Neural progenitor cell (in vitro differentiated cells): ENCODE results near the gene MICU2. TPM values are rescaled to one million over a fixed set of nuclear protein-coding genes. Genes with fewer than 3 reads are reported as not detected.

Experiments
- DNase-seq: peaks from one replicate; pipeline ENCODE4 v3.0.0-alpha.2; 2016; ENCODE audit warnings: low spot score
- H2AFZ ChIP-seq: fragments of 200-600 bp; sonication (generic); replicated peaks from 2 replicates; pipeline ENCODE4 v1.6.1; 2016; ENCODE audit warnings: antibody characterized with exemption
- H3F3A ChIP-seq: fragments of 200-600 bp; sonication (generic); 2 replicates; pipeline ENCODE4 v1.6.1; 2016; ENCODE audit warnings: antibody characterized with exemption, low read depth
- H3K27ac ChIP-seq: fragments of 200-600 bp; sonication (generic); 2 replicates; pipeline ENCODE4 v1.5.1; 2016; ENCODE audit warnings: mild to moderate bottlenecking
- H3K27me3 ChIP-seq: fragments of 200-600 bp; sonication (generic); 2 replicates; pipeline ENCODE4 v1.6.1; 2016; ENCODE audit warnings: mild to moderate bottlenecking, moderate library complexity
- H3K36me3 ChIP-seq: fragments of 200-600 bp; sonication (generic); 2 replicates; pipeline ENCODE4 v1.5.1; 2016
- H3K4me1 ChIP-seq: fragments of 200-600 bp; sonication (generic); 2 replicates; pipeline ENCODE4 v1.6.1; 2016; ENCODE audit warnings: mixed run types
- H3K4me2 ChIP-seq: fragments of 200-600 bp; sonication (generic); 2 replicates; pipeline ENCODE4 v1.6.1; 2016
- H3K4me3 ChIP-seq: fragments of 200-600 bp; sonication (generic); 2 replicates; pipeline ENCODE4 v1.5.1; 2016
- H3K79me2 ChIP-seq: fragments of 200-600 bp; sonication (generic); 2 replicates; pipeline ENCODE4 v1.6.1; 2016; ENCODE audit warnings: low read depth
- H3K9ac ChIP-seq: fragments of 200-600 bp; sonication (generic); 2 replicates; pipeline ENCODE4 v1.6.1; 2016
- H3K9me3 ChIP-seq: fragments of 200-600 bp; sonication (generic); 2 replicates; pipeline ENCODE4 v1.5.1; 2016; ENCODE audit warnings: low read depth
- H4K20me1 ChIP-seq: fragments of 200-600 bp; sonication (generic); 2 replicates; pipeline ENCODE4 v1.6.1; 2016; ENCODE audit warnings: low read depth
- H3K27ac Mint-ChIP-seq: 3 replicates; pipeline ENCODE4 v1.8.0; 2021; ENCODE audit warnings: mixed read lengths
- H3K27me3 Mint-ChIP-seq: 2 replicates; pipeline ENCODE4 v1.8.0; 2022; ENCODE audit warnings: low read depth, mild to moderate bottlenecking, inconsistent platforms, moderate library complexity, mixed read lengths; ENCODE audit not compliant: insufficient read depth
- H3K36me3 Mint-ChIP-seq: 3 replicates; pipeline ENCODE4 v1.8.0; 2021; ENCODE audit warnings: mixed read lengths
- H3K4me1 Mint-ChIP-seq: 3 replicates; pipeline ENCODE4 v1.8.0; 2021; ENCODE audit warnings: mixed read lengths
- H3K4me3 Mint-ChIP-seq: 3 replicates; pipeline ENCODE4 v1.8.0; 2021; ENCODE audit warnings: mild to moderate bottlenecking, moderate library complexity, mixed read lengths
- H3K9me3 Mint-ChIP-seq: 3 replicates; pipeline ENCODE4 v1.8.0; 2020; ENCODE audit warnings: mixed read lengths
- EZH2 ChIP-seq: fragments of 200-600 bp; sonication (generic); IDR thresholded peaks from 2 replicates; pipeline ENCODE4 v1.6.1; 2017; ENCODE audit warnings: antibody characterized with exemption, mild to moderate bottlenecking, moderate library complexity
- EZH2phosphoT487 ChIP-seq: fragments of 200-600 bp; sonication (generic); IDR thresholded peaks from 2 replicates; pipeline ENCODE4 v1.6.1; 2017; ENCODE audit warnings: antibody characterized with exemption
- total RNA-seq: library from RNA; depleted of rRNA; stranded (reverse); fragments of >200 nt; gene quantifications from 2 replicates; pipeline ENCODE4 v1.2.3, GENCODE V29; 2015; ENCODE audit warnings: low replicate concordance
- TF ChIP-seq, protein P1 (sequence below): fragments of 200-600 bp; sonication (generic); IDR thresholded peaks from 2 replicates; pipeline ENCODE4 v1.5.1; 2017; ENCODE audit warnings: antibody characterized with exemption, mild to moderate bottlenecking

The MICU2 gene
- total RNA-seq, 1 donor from 2014 or later, result 112 TPM

DNA sequence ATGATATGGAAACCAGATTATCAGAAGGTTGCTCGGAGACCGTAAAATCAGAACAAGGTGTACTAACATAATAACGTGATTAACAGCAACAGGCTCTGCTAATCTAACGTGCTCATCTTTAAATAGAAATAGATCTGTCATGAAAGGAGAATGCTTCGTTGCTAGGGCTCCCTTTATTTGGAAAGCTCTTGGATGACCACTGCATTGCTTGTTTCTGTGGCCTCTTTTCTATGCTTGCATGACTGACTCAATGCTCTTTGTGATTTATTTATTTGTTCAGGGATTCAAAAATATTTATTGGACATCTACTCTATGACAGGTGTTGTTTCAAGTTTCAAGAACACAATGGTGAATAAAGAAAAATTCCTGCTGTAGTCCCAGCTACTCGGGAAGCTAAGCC is 122.6 kb downstream of the MICU2 start:
- Histone ChIP-seq H4K20me1 (no peaks in the 10 kb centered on the region), H2AFZ (no peak overlapping the region), H3K4me1 (no peaks in the 10 kb centered on the region), H3K4me2 (no peak overlapping the region), H3K4me3 (no peak overlapping the region), H3K9me3 (peaks cover 4% of the 10 kb centered on the region), H3K27me3 (no peaks in the 10 kb centered on the region), H3K27ac (no peak overlapping the region), H3K36me3 (no peaks in the 10 kb centered on the region), H3K79me2 (no peaks in the 10 kb centered on the region), H3F3A (peaks cover 5% of the 10 kb centered on the region), H3K9ac (no peak overlapping the region)
- no peak overlapping the region for H3K27ac Mint-ChIP-seq
- H3K36me3 Mint-ChIP-seq, result peaks cover 4% of the 10 kb centered on the region
- no peak for DNase-seq
- H3K9me3 Mint-ChIP-seq, result peaks cover 12% of the 10 kb centered on the region
- H3K27me3 Mint-ChIP-seq, result peaks cover 5% of the 10 kb centered on the region
- no peak for TF ChIP-seq EZH2
- no peak for TF ChIP-seq EZH2phosphoT487
- TF ChIP-seq, protein P1, sequence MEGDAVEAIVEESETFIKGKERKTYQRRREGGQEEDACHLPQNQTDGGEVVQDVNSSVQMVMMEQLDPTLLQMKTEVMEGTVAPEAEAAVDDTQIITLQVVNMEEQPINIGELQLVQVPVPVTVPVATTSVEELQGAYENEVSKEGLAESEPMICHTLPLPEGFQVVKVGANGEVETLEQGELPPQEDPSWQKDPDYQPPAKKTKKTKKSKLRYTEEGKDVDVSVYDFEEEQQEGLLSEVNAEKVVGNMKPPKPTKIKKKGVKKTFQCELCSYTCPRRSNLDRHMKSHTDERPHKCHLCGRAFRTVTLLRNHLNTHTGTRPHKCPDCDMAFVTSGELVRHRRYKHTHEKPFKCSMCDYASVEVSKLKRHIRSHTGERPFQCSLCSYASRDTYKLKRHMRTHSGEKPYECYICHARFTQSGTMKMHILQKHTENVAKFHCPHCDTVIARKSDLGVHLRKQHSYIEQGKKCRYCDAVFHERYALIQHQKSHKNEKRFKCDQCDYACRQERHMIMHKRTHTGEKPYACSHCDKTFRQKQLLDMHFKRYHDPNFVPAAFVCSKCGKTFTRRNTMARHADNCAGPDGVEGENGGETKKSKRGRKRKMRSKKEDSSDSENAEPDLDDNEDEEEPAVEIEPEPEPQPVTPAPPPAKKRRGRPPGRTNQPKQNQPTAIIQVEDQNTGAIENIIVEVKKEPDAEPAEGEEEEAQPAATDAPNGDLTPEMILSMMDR, result no peak
- peaks cover 6% of the 10 kb centered on the region for H3K4me1 Mint-ChIP-seq
- H3K4me3 Mint-ChIP-seq, result no peak overlapping the region

DNA sequence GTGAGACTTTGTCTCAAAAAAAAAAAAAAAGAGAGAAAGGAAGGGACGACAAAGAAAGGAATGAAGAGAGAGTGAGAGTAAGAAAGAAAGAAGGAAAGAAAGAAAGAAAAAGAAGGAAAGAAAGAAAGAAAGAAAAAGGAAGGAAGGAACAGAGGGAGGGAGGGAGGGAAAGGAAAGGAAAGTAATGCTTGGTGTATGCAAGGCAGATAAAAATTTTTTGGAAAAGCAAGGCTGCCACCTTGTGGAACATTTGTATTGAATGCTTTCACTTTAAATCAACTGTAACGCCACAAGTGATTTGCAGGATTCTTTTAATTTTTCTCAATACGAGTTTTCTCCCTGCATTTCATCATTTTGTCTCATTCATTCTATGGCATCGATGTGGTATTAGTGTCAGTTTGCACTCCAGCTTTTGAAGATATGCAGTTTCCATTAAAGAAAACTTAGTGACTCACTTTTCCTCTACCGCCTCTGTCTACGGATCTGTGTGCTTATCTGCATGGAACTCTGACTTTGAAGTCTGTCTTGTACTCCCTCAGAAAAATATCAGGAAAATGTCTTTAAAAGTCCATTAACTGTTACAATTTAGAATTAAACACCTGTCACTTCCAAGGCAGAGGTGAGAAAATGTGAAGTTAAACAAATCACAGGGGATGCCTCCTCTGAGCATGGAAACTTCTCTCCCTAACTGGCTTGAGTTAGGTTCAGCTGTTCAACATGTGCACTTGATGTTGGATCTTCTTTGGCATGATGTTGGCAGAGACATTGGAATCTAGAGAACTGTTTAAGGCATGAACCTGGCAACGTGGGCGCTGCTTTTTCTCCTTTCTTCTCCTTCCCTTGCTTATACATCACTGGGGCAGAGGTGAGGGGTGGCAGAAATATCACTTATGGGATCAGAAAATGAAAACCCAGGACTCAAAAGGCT is 124.8 kb downstream of the MICU2 start:
- Histone ChIP-seq H3K9ac (no peak overlapping the region), H3K9me3 (no peaks in the 10 kb centered on the region), H3K27me3 (no peaks in the 10 kb centered on the region), H3K27ac (no peak overlapping the region), H3K4me2 (no peak overlapping the region), H2AFZ (no peak overlapping the region), H3K4me1 (no peaks in the 10 kb centered on the region), H3K4me3 (no peak overlapping the region), H3F3A (peaks cover 5% of the 10 kb centered on the region), H3K79me2 (no peaks in the 10 kb centered on the region), H3K36me3 (no peaks in the 10 kb centered on the region), H4K20me1 (no peaks in the 10 kb centered on the region)
- Mint-ChIP-seq H3K4me3 (no peak overlapping the region), H3K27ac (no peak overlapping the region), H3K9me3 (no peaks in the 10 kb centered on the region), H3K27me3 (peaks cover 5% of the 10 kb centered on the region), H3K4me1 (peaks cover 6% of the 10 kb centered on the region), H3K36me3 (no peaks in the 10 kb centered on the region)
- DNase-seq, result peak; percentile 80
- no peak for TF ChIP-seq EZH2
- TF ChIP-seq, protein P1, result peak; percentile 66
- TF ChIP-seq EZH2phosphoT487, result no peak

DNA sequence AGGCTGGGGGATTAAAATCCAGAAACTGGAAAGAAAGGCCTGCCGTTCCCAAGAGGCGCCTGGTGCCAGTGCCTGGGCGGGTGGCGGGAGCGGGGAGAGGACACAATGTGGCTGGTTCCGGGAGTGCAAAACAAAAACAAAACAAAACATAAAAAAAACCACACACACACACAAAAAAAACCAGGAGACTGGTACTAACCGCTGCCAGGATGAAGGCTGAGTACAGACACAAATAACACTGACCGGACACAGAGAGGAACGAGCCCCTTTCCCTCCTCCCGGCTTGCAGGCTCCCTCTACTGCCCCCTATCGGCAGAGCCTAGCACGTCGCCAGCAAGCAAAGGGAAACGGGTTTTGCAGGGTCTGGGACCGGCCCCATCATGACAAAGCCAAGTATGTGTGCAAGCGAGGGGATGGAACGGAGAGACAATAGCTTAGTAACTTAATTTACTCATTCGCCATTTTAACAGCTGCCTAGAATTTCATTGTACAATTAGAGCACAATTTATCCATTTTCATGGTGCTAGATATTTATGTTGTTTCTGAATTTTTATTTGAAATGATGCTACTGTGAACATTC is 127.0 kb downstream of the MICU2 start:
- Histone ChIP-seq H3K4me3 (peak overlapping the region; percentile 41), H3K36me3 (no peaks in the 10 kb centered on the region), H4K20me1 (no peaks in the 10 kb centered on the region), H3K9me3 (no peaks in the 10 kb centered on the region), H3K27me3 (no peaks in the 10 kb centered on the region), H3K4me1 (no peaks in the 10 kb centered on the region), H3K4me2 (peak overlapping the region; percentile 70), H3K9ac (no peak overlapping the region), H3F3A (peaks cover 5% of the 10 kb centered on the region), H2AFZ (peak overlapping the region; percentile 92), H3K27ac (no peak overlapping the region), H3K79me2 (no peaks in the 10 kb centered on the region)
- H3K4me3 Mint-ChIP-seq, result peak overlapping the region; percentile 79
- H3K27ac Mint-ChIP-seq, result no peak overlapping the region
- DNase-seq, result peak; percentile 92
- TF ChIP-seq, protein P1, result peak; percentile 98
- no peak for TF ChIP-seq EZH2
- H3K9me3 Mint-ChIP-seq, result no peaks in the 10 kb centered on the region
- peaks cover 4% of the 10 kb centered on the region for H3K27me3 Mint-ChIP-seq
- peaks cover 6% of the 10 kb centered on the region for H3K4me1 Mint-ChIP-seq
- H3K36me3 Mint-ChIP-seq, result no peaks in the 10 kb centered on the region
